HepG2 (cell line): ENCODE measurements around the gene PKP3. TPM values are rescaled to one million over a fixed set of nuclear protein-coding genes. Genes with fewer than 3 reads are reported as not detected.
A peak's percentile ranks its signal among the peaks of the same experiment; 100 is the strongest.

Experiments
- HNRNPK ChIP-seq: fragments of 200-400 bp; formaldehyde crosslinking; IDR thresholded peaks from 2 replicates; pipeline ENCODE4 v1.6.1; 2018; ENCODE audit warnings: low read length, low read depth, moderate library complexity, mild to moderate bottlenecking; ENCODE audit not compliant: poor library complexity, severe bottlenecking
- MAFG ChIP-seq: sonication (generic); formaldehyde crosslinking; IDR thresholded peaks from 2 replicates; pipeline ENCODE4 v1.5.1; 2020; ENCODE audit warnings: mild to moderate bottlenecking, missing genetic modification reagents
- MAFK ChIP-seq, 2 experiments: IDR thresholded peaks in 1 of 2; conservative IDR thresholded peaks in 1 of 2; 2 replicates each; pipeline ENCODE4 v1.6.1; 2011; ENCODE audit warnings: improper control_type of control experiment in 2 of 2, low read length in 2 of 2
- SIX4 ChIP-seq: sonication (generic); formaldehyde crosslinking; IDR thresholded peaks from 2 replicates; pipeline ENCODE4 v1.4.0; 2020; ENCODE audit warnings: missing genetic modification reagents
- TBX2 ChIP-seq: sonication (generic); formaldehyde crosslinking; IDR thresholded peaks from 2 replicates; pipeline ENCODE4 v1.5.0; 2020; ENCODE audit warnings: missing genetic modification reagents, mild to moderate bottlenecking, borderline replicate concordance
- ZEB1 ChIP-seq: IDR thresholded peaks from 2 replicates; pipeline ENCODE4 v1.6.1; 2012; ENCODE audit warnings: mild to moderate bottlenecking, low read depth, inconsistent platforms; ENCODE audit not compliant: insufficient replicate concordance
- polyA plus RNA-seq, 8 experiments: library from polyadenylated mRNA; depleted of rRNA in 3 of 8; stranded (reverse) in 7 of 8; unstranded in 1 of 8; fragments of >200 nt; fragmentation: Illumina TruSeq in 4 of 8; extraction: Trizol in 4 of 8; gene quantifications; 2 replicates each; pipeline versions ENCODE4 v1.2.1 to v1.2.3, GENCODE V29; 2011 to 2016; ENCODE audit warnings: low read depth in 4 of 8, missing spikeins in 1 of 8, mixed read lengths in 1 of 8; ENCODE audit not compliant: insufficient read depth in 1 of 8
- total RNA-seq, 5 experiments: library from RNA; depleted of rRNA; stranded (reverse); fragments of >200 nt; fragmentation: Illumina TruSeq; extraction: Trizol; gene quantifications; 2 replicates each; pipeline ENCODE4 v1.2.3, GENCODE V29; 2016; ENCODE audit warnings: low read depth in 1 of 5
- TF ChIP-seq, protein P1 (sequence below): sonication (generic); formaldehyde crosslinking; IDR thresholded peaks from one replicate; pipeline ENCODE4 v1.5.1; 2020; ENCODE audit warnings: mild to moderate bottlenecking, missing genetic modification reagents; ENCODE audit errors: not compliant biosample characterization

Gene PKP3
- total and polyA plus RNA-seq, 2 of the 13 experiments (the other 11 are each of a cell fraction or from before 2014, with no cell fraction given): 18.0 to 28.7 TPM

DNA sequence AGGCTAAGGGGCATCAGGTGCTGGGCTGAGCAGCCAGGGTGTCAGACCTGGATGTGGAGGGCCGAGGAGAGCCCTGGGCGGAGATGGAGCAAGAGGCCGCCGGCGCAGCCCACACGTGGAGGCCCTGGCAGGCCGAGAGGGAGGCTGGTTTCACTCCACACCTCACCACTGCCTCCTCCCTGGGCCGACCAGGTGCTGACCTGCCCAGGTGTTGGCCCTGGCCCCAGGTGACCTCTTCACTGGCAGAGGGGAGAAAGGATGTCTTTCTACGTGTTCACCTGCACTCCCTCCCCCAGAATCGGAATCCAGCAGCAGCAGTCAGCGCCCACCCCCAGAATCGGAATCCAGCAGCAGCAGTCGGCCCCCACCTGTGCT, 47.0 kb downstream of the PKP3 start (continued):
- TF ChIP-seq, protein P1, sequence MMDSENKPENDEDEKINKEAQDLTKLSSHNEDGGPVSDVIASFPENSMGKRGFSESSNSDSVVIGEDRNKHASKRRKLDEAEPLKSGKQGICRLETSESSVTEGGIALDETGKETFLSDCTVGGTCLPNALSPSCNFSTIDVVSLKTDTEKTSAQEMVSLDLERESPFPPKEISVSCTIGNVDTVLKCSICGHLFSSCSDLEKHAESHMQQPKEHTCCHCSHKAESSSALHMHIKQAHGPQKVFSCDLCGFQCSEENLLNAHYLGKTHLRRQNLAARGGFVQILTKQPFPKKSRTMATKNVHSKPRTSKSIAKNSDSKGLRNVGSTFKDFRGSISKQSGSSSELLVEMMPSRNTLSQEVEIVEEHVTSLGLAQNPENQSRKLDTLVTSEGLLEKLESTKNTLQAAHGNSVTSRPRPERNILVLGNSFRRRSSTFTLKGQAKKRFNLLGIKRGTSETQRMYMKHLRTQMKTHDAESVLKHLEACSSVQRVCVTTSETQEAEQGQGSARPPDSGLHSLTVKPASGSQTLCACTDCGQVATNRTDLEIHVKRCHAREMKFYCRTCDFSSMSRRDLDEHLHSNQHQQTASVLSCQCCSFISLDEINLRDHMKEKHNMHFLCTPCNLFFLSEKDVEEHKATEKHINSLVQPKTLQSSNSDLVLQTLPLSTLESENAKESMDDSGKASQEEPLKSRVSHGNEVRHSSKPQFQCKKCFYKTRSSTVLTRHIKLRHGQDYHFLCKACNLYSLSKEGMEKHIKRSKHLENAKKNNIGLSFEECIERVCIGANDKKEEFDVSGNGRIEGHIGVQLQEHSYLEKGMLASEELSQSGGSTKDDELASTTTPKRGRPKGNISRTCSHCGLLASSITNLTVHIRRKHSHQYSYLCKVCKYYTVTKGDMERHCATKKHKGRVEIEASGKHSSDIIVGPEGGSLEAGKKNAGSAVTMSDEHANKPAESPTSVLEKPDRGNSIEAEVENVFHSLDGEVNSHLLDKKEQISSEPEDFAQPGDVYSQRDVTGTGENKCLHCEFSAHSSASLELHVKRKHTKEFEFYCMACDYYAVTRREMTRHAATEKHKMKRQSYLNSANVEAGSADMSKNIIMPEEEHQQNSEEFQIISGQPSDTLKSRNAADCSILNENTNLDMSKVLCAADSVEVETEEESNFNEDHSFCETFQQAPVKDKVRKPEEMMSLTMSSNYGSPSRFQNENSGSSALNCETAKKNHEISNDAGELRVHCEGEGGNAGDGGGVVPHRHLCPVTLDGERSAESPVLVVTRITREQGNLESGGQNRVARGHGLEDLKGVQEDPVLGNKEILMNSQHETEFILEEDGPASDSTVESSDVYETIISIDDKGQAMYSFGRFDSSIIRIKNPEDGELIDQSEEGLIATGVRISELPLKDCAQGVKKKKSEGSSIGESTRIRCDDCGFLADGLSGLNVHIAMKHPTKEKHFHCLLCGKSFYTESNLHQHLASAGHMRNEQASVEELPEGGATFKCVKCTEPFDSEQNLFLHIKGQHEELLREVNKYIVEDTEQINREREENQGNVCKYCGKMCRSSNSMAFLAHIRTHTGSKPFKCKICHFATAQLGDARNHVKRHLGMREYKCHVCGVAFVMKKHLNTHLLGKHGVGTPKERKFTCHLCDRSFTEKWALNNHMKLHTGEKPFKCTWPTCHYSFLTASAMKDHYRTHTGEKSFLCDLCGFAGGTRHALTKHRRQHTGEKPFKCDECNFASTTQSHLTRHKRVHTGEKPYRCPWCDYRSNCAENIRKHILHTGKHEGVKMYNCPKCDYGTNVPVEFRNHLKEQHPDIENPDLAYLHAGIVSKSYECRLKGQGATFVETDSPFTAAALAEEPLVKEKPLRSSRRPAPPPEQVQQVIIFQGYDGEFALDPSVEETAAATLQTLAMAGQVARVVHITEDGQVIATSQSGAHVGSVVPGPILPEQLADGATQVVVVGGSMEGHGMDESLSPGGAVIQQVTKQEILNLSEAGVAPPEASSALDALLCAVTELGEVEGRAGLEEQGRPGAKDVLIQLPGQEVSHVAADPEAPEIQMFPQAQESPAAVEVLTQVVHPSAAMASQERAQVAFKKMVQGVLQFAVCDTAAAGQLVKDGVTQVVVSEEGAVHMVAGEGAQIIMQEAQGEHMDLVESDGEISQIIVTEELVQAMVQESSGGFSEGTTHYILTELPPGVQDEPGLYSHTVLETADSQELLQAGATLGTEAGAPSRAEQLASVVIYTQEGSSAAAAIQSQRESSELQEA (CRISPR knock-in tag): no peak
- TF ChIP-seq MAFG (CRISPR knock-in tag) (no peak), SIX4 (CRISPR knock-in tag) (no peak), ZEB1 (peak; percentile 46), HNRNPK (no peak), MAFK (conservative IDR thresholded peaks at IDR 0.05 in 1 of 2, IDR thresholded peaks at IDR 0.05 in 1 of 2; ENCODE audit: low read length in 2 of 2) (no peak), TBX2 (CRISPR knock-in tag) (0 out of 2 replicates have a peak, but pooled peaks have one; percentile 17)
